Upper lobe of left lung (tissue), 6 donors: ENCODE data around the gene EIF4G3. TPM values are rescaled to one million over a fixed set of nuclear protein-coding genes. Genes with fewer than 3 reads are reported as not detected.
A peak's percentile ranks its signal among the peaks of the same experiment; 100 is the strongest.
"Not testable (repeated sequence)": the region's sequence is repeated elsewhere in the genome, so short reads cannot be mapped to it uniquely, and the experiment has no call there.

Experiments used
- ATAC-seq, 2 donors: fragments of 200-7000 bp; cut with Tn5 transposase; one replicate each; pipeline ENCODE4 v1.9.1; 2022; ENCODE audit warnings: mild to moderate bottlenecking in 2 of 2, moderate library complexity in 2 of 2; ENCODE audit not compliant: low FRiP score in 2 of 2
- DNase-seq, 2 donors: peaks; one replicate each; pipeline ENCODE4 v3.0.0-alpha.2; 2019 to 2020
- H3K27ac ChIP-seq, 4 donors: fragments of 200-600 bp; sonication (generic); one replicate each; pipeline ENCODE4 v1.5.1; 2016 to 2019
- H3K27me3 ChIP-seq, 4 donors: fragments of 200-600 bp; sonication (generic); one replicate each; pipeline ENCODE4 v1.5.1; 2017 to 2019
- H3K36me3 ChIP-seq, 4 donors: fragments of 200-600 bp; sonication (generic); one replicate each; pipeline ENCODE4 v1.5.1; 2016 to 2019
- H3K4me1 ChIP-seq, 4 donors: fragments of 200-600 bp; sonication (generic); one replicate each; pipeline ENCODE4 v1.5.1; 2018 to 2019
- H3K4me3 ChIP-seq, 4 donors: fragments of 200-600 bp; sonication (generic); one replicate each; pipeline ENCODE4 v1.5.1; 2017 to 2019; ENCODE audit warnings: mild to moderate bottlenecking in 2 of 4, moderate library complexity in 1 of 4
- H3K9me3 ChIP-seq, 4 donors: fragments of 200-600 bp; sonication (generic); one replicate each; pipeline ENCODE4 v1.5.1; 2018 to 2019
- CTCF ChIP-seq, 6 experiments: fragments of 450-650 bp in 4 of 6; fragments of 200-600 bp in 2 of 6; sonication (generic) in 2 of 6; IDR thresholded peaks; one replicate each; pipeline ENCODE4 v1.5.1; 2016 to 2019; ENCODE audit warnings: antibody characterized with exemption in 6 of 6
- EP300 ChIP-seq, 4 donors: sonication (generic); formaldehyde crosslinking; IDR thresholded peaks; one replicate each; pipeline ENCODE4 v1.5.1; 2017; ENCODE audit warnings: antibody characterized with exemption in 4 of 4, control low read depth in 2 of 4
- POLR2A ChIP-seq, 4 donors: fragments of 450-650 bp; IDR thresholded peaks; one replicate each; pipeline ENCODE4 v1.5.1; 2016 to 2017; ENCODE audit warnings: antibody characterized with exemption in 4 of 4, mild to moderate bottlenecking in 2 of 4
- POLR2AphosphoS5 ChIP-seq, 2 donors: sonication (generic); formaldehyde crosslinking; IDR thresholded peaks; one replicate each; pipeline ENCODE4 v1.5.1; 2017; ENCODE audit warnings: antibody characterized with exemption in 2 of 2
- WGBS, 2 donors: methylation state at CpG; one replicate each; pipeline ENCODE4 v1.1.5; 2017 to 2018; 5-methylcytosine and 5-hydroxymethylcytosine counted together
- total RNA-seq, 6 donors: library from RNA; depleted of rRNA in 4 of 6; stranded (reverse); fragments of >200 nt in 4 of 6; gene quantifications; one replicate each; pipeline versions ENCODE4 v1.1.0 to v1.2.1, GENCODE V29; 2016 to 2021
- donor health status: DM: no; HTN: no; CAD: no; lungs with moderate emphysema.
- donor health status: DM: no; HTN: yes; CAD: no; lungs with severe emphysema.

The EIF4G3 gene
- total RNA-seq, 6 donors from 2014 or later, result 23.7 to 75.4 (median 38.3) TPM

- Histone ChIP-seq H3K27me3 (no peaks in the 10 kb centered on the region), H3K27ac (no peak overlapping the region), H3K4me1 (peaks cover 0 to 9% (median 5%) of the 10 kb centered on the region in 4 donors), H3K4me3 (no peak overlapping the region), H3K36me3 (no peaks in the 10 kb centered on the region), H3K9me3 (no peaks in the 10 kb centered on the region)
- ATAC-seq, result no peak
- 90 to 91% methylated on average over 3 of the region's 3 CpGs for WGBS, 2 donors
- TF ChIP-seq POLR2AphosphoS5 (IDR thresholded peaks at IDR 0.05) (no peak), EP300 (IDR thresholded peaks at IDR 0.05) (no peak), CTCF (IDR thresholded peaks at IDR 0.05) (no peak), POLR2A (IDR thresholded peaks at IDR 0.05) (no peak)
- DNase-seq, result no peak
These were observed 11.5 kb upstream of the EIF4G3 start for GRCh38 chr1:21188235-21188634.

GRCh38 chr1:21185221-21185731 lies 8.6 kb upstream of the EIF4G3 start:
- 63 to 87% methylated on average over 5 of the region's 5 CpGs for WGBS, 2 donors
- no peak overlapping the region for H3K4me3 ChIP-seq
- no peak overlapping the region for H3K27ac ChIP-seq
- TF ChIP-seq POLR2AphosphoS5 (IDR thresholded peaks at IDR 0.05) (no peak), EP300 (IDR thresholded peaks at IDR 0.05) (no peak), POLR2A (IDR thresholded peaks at IDR 0.05) (no peak), CTCF (IDR thresholded peaks at IDR 0.05) (no peak)
- ATAC-seq (no peak), DNase-seq (no peak)
- H3K27me3 ChIP-seq, result no peaks in the 10 kb centered on the region
- no peaks in the 10 kb centered on the region for H3K9me3 ChIP-seq
- H3K36me3 ChIP-seq, result no peaks in the 10 kb centered on the region
- peaks cover 0 to 4% (median 0%) of the 10 kb centered on the region in 4 donors for H3K4me1 ChIP-seq

GRCh38 chr1:21184276-21184675 lies 7.6 kb upstream of the EIF4G3 start:
- DNase-seq (no peak), ATAC-seq (peak; percentile 68 to 76)
- 33 to 55% methylated on average over 1 of the region's 1 CpG for WGBS, 2 donors
- no peaks in the 10 kb centered on the region for H3K9me3 ChIP-seq
- H3K4me1 ChIP-seq, result no peaks in the 10 kb centered on the region
- no peaks in the 10 kb centered on the region for H3K36me3 ChIP-seq
- no peak overlapping the region for H3K27ac ChIP-seq
- no peaks in the 10 kb centered on the region for H3K27me3 ChIP-seq
- TF ChIP-seq POLR2AphosphoS5 (IDR thresholded peaks at IDR 0.05) (no peak), EP300 (IDR thresholded peaks at IDR 0.05) (no peak), POLR2A (IDR thresholded peaks at IDR 0.05) (no peak), CTCF (IDR thresholded peaks at IDR 0.05) (no peak)
- no peak overlapping the region for H3K4me3 ChIP-seq

- ATAC-seq, result peak in 1 of 2 donors; percentile 66
- DNase-seq, result no peak
- TF ChIP-seq EP300 (IDR thresholded peaks at IDR 0.05) (no peak), POLR2AphosphoS5 (IDR thresholded peaks at IDR 0.05) (no peak), POLR2A (IDR thresholded peaks at IDR 0.05) (no peak)
- H3K27ac ChIP-seq, result no peak overlapping the region
- no peaks in the 10 kb centered on the region for H3K9me3 ChIP-seq
- H3K36me3 ChIP-seq, result no peaks in the 10 kb centered on the region
- no peaks in the 10 kb centered on the region for H3K27me3 ChIP-seq
- peaks cover 0 to 4% (median 0%) of the 10 kb centered on the region in 4 donors for H3K4me1 ChIP-seq
- 79 to 87% methylated on average over 7 of the region's 7 CpGs for WGBS, 2 donors
- H3K4me3 ChIP-seq, result no peak overlapping the region
These were observed 5.6 kb upstream of the EIF4G3 start for GRCh38 chr1:21182181-21182731.

- H3K9me3 ChIP-seq, H3K4me3 ChIP-seq, H3K27ac ChIP-seq, H3K36me3 ChIP-seq, DNase-seq, ATAC-seq, H3K27me3 ChIP-seq: not testable (repeated sequence)
- H3K4me1 ChIP-seq, result peaks cover 10 to 27% (median 15%) of the 10 kb centered on the region in 4 donors
- 94 to 97% methylated on average over 16 of the region's 16 CpGs for WGBS, 2 donors
These were observed 1.6 kb upstream of the EIF4G3 start for GRCh38 chr1:21178271-21178670.
